GM18499 (cell line): ENCODE results near the gene NCF2.

Source experiments
- ATAC-seq: cut with Tn5 transposase; IDR thresholded peaks from one replicate; pipeline ENCODE4 v1.9.1; 2021; ENCODE audit warnings: moderate number of reproducible peaks; ENCODE audit not compliant: insufficient read depth, unreplicated experiment

Gene NCF2

DNA sequence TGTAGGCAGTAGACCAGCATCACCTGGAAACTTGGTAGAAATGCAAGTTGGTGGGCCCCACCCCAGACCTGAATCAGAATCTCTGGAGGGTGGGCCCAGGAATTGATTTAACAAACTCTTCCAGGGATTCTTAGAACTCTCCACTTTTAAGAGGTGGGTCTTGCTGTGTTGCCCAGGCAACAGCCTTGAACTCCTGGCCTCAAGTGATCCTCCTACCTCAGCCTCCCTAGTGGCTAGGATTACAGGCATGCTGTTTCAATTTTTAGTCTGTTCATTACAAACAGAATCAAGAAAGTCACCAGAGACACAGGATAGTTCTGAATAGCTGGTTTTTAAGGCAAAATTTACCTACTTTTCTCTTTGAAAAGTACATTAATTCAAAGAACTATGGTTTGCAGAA, 31.2 kb downstream of the NCF2 start:
- no peak for ATAC-seq

DNA sequence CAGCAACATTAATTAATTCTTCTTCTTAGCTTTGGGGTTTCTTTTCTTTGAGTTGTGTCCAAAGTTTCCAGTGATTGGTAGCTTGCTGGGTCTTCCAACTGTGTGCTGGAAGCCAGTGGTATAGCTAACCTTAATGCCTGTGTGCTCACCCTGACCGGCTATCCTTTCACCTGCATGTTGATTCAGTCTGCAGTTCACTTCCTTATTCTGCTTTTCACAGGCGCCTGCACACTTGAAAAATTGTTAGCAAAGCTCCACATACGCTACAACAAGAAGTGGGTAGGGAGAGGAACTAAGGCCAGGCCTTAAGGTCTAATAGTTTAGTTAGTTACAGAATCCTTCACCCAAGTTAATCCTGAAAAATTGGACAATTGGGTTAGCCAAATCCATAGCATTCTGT, 35.7 kb downstream of the NCF2 start:
- no peak for ATAC-seq

DNA sequence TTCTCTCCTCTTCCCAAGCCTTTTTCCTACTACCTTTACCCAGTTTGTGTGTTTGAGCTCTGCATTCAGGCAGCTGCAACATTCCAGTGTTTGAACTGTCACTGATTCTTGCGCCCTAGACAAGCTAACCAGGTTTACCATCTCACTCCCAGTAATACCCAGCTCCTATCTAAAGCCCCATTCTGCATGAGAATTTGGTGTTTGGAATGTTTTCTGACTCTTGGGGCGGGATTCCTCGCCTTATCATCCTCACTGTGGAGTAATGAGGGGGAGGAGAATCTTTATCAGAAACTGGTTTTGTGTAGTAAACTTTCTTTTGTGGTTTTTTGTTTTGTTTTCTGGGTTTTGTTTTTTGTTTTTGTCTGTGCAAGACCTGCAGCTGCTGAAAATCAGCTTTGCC, 36.5 kb downstream of the NCF2 start:
- ATAC-seq, result no peak

DNA sequence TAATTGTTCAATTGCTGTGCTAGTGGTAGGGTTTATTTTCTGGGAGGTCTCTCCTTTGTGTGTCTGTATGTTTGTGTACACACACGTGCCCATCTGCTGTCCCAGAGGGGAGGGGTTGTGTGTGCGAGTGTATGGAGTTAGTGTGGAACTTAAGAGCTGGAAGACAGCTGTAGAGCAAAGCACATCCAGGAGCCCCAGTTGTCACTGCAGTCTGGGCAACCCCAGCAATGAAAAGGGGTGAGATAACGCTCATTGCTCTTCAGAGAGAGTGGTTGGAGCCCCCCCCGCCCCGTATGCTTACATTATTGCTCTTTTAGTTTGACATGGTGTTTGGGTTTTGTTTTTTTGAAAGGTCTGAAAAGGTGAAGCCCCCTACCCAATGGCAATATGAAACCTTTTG, 36.9 kb downstream of the NCF2 start:
- no peak for ATAC-seq

GRCh38 chr1:183552891-183553290, 37.4 kb downstream of the NCF2 start:
- no peak for ATAC-seq

GRCh38 chr1:183552441-183552840, 37.8 kb downstream of the NCF2 start:
- no peak for ATAC-seq

DNA sequence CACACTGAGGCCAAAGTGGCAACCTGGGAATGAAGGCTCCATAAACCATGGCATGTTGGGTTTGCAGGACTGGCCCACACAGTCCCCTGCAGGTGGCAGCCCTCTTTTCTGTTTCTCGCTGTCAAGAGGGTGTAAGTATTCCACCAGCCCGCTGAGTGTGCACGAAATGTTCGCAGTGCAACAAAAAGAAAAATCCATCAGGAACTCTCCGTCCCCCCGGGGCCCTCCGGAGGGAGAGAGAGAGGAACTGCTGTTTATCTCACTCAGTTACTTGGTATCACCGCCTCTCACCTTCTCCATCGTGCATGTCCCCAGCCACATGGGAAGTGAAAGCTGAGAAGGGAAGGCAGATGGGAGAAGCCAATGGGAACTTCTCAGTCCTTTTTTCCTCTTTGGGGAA, 38.3 kb downstream of the NCF2 start:
- ATAC-seq, result no peak

- ATAC-seq, result no peak
Measured at GRCh38 chr1:183550915-183551314, 39.3 kb downstream of the NCF2 start.

DNA sequence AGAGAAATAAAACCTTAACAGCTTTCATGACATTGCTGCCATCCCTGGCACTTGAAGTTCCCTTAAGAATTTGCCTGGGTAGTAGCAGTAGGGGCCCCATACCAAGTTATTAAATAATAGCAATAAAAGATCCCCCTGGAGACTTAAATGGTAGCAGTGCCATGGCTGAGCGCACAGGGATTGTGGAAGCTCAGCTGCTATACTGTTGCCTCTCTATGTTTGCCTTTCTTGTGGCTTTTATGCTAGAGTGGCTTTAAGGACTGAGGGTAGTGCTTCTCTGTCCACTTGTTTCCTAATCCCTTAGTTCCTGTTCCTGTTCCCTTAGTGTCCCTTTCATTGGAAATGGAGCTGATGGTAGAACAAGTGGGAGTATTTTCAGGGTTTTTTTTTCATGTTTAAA, 42.1 kb downstream of the NCF2 start:
- no peak for ATAC-seq

- ATAC-seq, result no peak
Measured at GRCh38 chr1:183546427-183546826, 43.8 kb downstream of the NCF2 start.

- ATAC-seq, result no peak
Measured at GRCh38 chr1:183544598-183545297, 45.5 kb downstream of the NCF2 start.

- no peak for ATAC-seq
Measured at GRCh38 chr1:183543619-183544204, 46.5 kb downstream of the NCF2 start.

GRCh38 chr1:183537405-183537804, 52.9 kb downstream of the NCF2 start:
- no peak for ATAC-seq

GRCh38 chr1:183533617-183534174, 56.6 kb downstream of the NCF2 start:
- ATAC-seq, result no peak

DNA sequence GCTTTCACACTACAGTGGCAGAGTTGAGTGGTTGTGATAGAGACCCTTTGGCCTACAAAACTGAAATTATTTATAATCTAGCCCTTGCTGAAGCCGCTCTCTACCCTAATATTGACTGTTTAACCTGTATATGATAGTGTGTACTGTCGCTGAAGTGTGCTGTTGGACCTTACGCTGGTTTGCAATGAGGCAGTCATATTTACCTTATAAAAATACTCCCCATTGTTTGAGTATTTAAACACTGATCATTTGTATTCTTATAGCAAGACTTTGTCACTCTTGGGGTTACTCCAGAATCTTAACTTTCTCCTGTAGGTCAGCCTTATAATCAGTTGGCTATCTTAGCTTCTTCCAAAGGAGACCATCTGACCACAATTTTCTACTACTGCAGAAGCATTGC, 61.7 kb downstream of the NCF2 start:
- ATAC-seq, result no peak

DNA sequence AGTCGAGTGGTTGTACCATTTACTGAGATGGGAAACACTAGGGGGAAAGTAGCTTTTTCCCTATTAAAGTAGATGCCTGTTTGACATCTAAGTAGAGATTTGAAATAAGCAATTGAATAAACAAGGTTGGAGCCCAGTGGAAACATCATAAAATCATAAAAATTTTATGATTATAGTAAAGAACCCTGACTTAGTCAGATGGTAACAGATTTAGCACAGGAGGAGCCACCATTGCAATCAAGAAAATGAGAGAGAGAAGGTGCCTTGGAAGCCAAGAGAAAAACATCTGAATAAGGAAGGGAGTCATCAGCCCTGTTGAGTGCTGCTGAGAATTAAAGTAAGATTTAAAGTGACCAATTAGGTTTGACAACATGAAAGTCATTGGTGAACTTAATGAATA, 68.2 kb downstream of the NCF2 start:
- no peak for ATAC-seq

DNA sequence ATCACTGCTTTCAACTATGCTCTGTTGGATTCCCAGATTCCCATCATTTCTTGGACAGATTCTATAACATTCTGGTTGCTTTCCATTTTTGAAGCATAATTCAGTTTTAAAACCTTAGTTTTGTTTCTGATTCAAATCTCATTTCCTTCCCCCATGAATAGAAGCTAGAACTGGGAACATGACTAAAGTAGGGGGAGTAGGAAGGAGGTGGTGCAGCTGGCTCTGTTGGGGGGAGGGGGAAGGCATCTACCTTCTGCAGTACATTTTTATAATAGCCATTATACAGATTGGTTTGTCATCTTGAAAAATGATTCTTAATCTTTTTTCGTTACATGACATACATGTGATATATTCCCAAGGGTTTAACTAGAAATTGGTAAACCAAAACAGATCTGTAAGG, 69.9 kb downstream of the NCF2 start:
- no peak for ATAC-seq

GRCh38 chr1:183517401-183517800, 72.9 kb downstream of the NCF2 start:
- no peak for ATAC-seq

- no peak for ATAC-seq
Measured at GRCh38 chr1:183516725-183517124, 73.5 kb downstream of the NCF2 start.

- ATAC-seq, result no peak
Measured at GRCh38 chr1:183515002-183515689, 75.1 kb downstream of the NCF2 start.

DNA sequence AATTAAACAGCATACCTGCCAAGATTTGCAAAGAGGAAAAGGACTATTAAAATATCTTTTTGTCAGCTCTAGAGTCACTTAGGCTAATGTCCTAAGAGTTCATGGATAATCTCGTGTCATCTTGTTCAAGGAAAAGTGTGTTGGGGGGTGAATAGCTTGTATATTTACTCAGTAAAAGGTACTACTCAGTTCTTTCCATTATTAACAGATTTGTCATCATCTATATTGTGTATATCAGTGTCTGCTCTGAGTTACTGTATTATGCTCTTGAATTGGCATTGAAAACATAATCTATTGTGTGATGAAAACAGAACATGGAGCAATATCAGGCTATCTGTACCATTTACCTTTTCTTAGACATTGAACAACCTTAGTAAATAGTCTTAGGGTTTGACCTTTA, 76.0 kb downstream of the NCF2 start:
- no peak for ATAC-seq
